ENCODE results near the gene MMP3. TPM values are rescaled to one million over a fixed set of nuclear protein-coding genes. Genes with fewer than 3 reads are reported as not detected.

Gene MMP3
- polyA plus RNA-seq (2011; rRNA removed) (59.4 and 121 TPM in 2 replicates), polyA minus RNA-seq (2011; rRNA and poly(A)+ RNA removed) (11.0 and 16.4 TPM in 2 replicates)

- Histone ChIP-seq H3K4me3 (ENCODE audit: low read depth, low read length) (no peak within 1 kb of the TSS), H3K27me3 (ENCODE audit: control insufficient read depth, insufficient read depth, low read length) (no peaks in the 10 kb centered on the region), H3K36me3 (ENCODE audit: control insufficient read depth, insufficient read depth, low read length) (no peaks in the 10 kb centered on the region)
- peak; percentile 63 for DNase-seq (ENCODE audit: low read depth)
- POLR2A ChIA-PET, result no interaction called here
- CTCF ChIA-PET, result interaction anchor here (0.6 to 2.1 kb wide), 5 partner anchors 12 to 171 kb away, joined by 3 to 9 read pairs (median 3); no protein-coding TSS in a partner anchor
- no peak for TF ChIP-seq CTCF (IDR thresholded peaks at IDR 0.05; ENCODE audit: insufficient read depth, low read depth, low read length)
Observed at GRCh38 chr11:102843489-102843888, at the start of gene MMP3. TSS of gene MMP3 (minus strand) at chr11:102843609. CDS start at chr11:102843546, 63 bp downstream.

GRCh38 chr11:102891736-102892135 lies 48.3 kb upstream of the MMP3 start:
- Histone ChIP-seq H3K36me3 (ENCODE audit: control insufficient read depth, insufficient read depth, low read length) (no peaks in the 10 kb centered on the region), H3K4me3 (ENCODE audit: low read depth, low read length) (no peak overlapping the region), H3K27me3 (ENCODE audit: control insufficient read depth, insufficient read depth, low read length) (no peaks in the 10 kb centered on the region)
- no peak for DNase-seq (ENCODE audit: low read depth)
- peak; percentile 34; the same call in 1 of the 2 replicates for TF ChIP-seq CTCF (IDR thresholded peaks at IDR 0.05; ENCODE audit: insufficient read depth, low read depth, low read length)
- ChIA-PET CTCF (interaction anchor here (1.0 to 1.3 kb wide), 4 partner anchors 9 to 60 kb away, joined by 3 to 7 read pairs (median 5); no protein-coding TSS in a partner anchor), POLR2A (no interaction called here)

GRCh38 chr11:102886999-102887398 lies 43.6 kb upstream of the MMP3 start:
- no peak for TF ChIP-seq CTCF (IDR thresholded peaks at IDR 0.05; ENCODE audit: insufficient read depth, low read depth, low read length)
- Histone ChIP-seq H3K4me3 (ENCODE audit: low read depth, low read length) (no peak overlapping the region), H3K27me3 (ENCODE audit: control insufficient read depth, insufficient read depth, low read length) (no peaks in the 10 kb centered on the region), H3K36me3 (ENCODE audit: control insufficient read depth, insufficient read depth, low read length) (no peaks in the 10 kb centered on the region)
- DNase-seq (ENCODE audit: low read depth), result no peak
- POLR2A ChIA-PET, result no interaction called here
- CTCF ChIA-PET, result interaction anchor here (1.1 kb wide), 1 partner anchor 33 kb away, joined by 4 read pairs; no protein-coding TSS in a partner anchor

- ChIA-PET CTCF (interaction anchor here (0.6 kb wide), 1 partner anchor 29 kb away, joined by 3 read pairs; no protein-coding TSS in a partner anchor), POLR2A (no interaction called here)
- Histone ChIP-seq H3K27me3 (ENCODE audit: control insufficient read depth, insufficient read depth, low read length) (no peaks in the 10 kb centered on the region), H3K4me3 (ENCODE audit: low read depth, low read length) (no peak overlapping the region), H3K36me3 (ENCODE audit: control insufficient read depth, insufficient read depth, low read length) (no peaks in the 10 kb centered on the region)
- no peak for TF ChIP-seq CTCF (IDR thresholded peaks at IDR 0.05; ENCODE audit: insufficient read depth, low read depth, low read length)
- DNase-seq (ENCODE audit: low read depth), result no peak
Observed at GRCh38 chr11:102883141-102883540, 39.7 kb upstream of the MMP3 start.

GRCh38 chr11:102882389-102883024 lies 39.1 kb upstream of the MMP3 start:
- CTCF ChIA-PET, result interaction anchor here (0.6 kb wide), 1 partner anchor 30 kb away, joined by 3 read pairs; no protein-coding TSS in a partner anchor
- DNase-seq (ENCODE audit: low read depth), result no peak
- TF ChIP-seq CTCF (IDR thresholded peaks at IDR 0.05; ENCODE audit: insufficient read depth, low read depth, low read length), result no peak
- Histone ChIP-seq H3K4me3 (ENCODE audit: low read depth, low read length) (no peak overlapping the region), H3K36me3 (ENCODE audit: control insufficient read depth, insufficient read depth, low read length) (no peaks in the 10 kb centered on the region), H3K27me3 (ENCODE audit: control insufficient read depth, insufficient read depth, low read length) (no peaks in the 10 kb centered on the region)
- POLR2A ChIA-PET, result interaction anchor here (0.6 kb wide), 1 partner anchor 9 kb away, joined by 7 read pairs; no protein-coding TSS in a partner anchor

Data from BJ (cell line).